ENCODE measurements around the gene STPG1.

The STPG1 gene

GRCh38 chr1:24311234-24311633 is 102.3 kb downstream of the STPG1 start:
- DNase-seq, result no peak

DNA sequence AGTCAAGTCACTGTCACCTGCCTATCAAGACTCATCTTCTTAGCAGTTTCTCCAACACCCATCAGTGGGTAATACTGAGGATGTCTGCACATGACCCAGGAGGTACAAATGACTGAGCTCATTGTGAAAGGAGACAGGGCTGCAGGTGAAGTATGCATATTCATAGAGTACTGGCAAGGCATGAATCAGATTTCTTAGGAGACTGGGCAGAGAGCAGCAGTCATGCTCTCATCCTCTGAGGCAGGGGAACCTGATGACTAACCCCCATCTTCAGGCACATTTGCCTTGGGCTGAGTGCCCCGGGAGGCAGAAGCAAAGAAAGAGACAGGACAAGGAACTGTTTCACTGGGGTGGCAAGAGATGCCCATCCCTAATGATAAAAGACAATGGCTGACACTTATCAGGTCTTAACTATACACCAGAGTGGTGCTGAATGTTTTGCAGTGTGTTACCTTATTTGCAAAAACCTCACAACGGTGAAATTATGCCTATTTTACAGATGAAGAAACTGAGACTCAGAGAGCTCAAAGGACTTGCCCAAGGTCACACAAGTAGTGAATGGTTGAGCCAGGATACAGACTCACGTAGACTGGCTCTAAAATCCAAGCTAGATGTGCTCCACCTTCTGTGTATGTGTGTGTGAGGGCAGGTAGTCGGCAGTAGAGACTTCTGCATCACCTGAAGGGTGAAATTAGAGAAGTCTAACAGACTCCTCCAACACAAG is 103.7 kb downstream of the STPG1 start:
- no peak for DNase-seq

DNA sequence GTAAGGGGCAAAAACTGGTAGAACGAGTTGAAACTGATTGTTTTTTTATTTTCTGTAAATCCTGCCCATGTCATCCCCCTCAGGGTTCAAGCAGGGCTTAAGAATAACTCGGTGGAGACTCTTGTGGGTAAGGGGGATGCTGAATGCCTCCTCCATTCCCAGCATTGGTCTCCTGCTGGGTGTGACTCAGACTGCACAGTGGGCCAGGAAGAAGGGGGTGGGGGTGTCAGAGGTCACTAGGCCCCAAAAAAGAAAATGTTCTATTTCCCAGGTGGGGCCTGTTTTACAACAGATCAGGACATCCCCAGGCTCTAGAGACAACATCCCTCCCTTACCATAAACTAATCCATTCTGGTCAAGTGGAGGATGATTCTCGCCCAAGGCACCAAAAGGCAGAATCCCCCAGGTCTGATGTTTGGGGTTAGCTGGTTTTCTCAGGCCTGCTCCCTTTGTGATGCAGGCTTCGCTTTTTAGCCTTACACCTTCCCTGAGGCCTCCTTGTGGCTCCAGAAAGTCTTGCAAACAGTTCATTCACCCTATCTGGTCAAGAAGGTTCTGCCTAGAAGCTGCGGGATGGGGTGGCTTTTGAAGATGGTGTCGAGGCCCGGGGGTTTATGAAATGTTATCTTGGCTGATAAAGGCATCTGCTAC is 105.1 kb downstream of the STPG1 start:
- DNase-seq, result no peak
